K562 (cell line): ENCODE data around the gene ATG4C. TPM values are rescaled to one million over a fixed set of nuclear protein-coding genes. Genes with fewer than 3 reads are reported as not detected.
A peak's percentile ranks its signal among the peaks of the same experiment; 100 is the strongest.

Experiments used
- BCOR ChIP-seq: fragments of 450-650 bp; IDR thresholded peaks from 2 replicates; pipeline ENCODE4 v1.6.1; 2016
- CC2D1A ChIP-seq: fragments of 450-650 bp; IDR thresholded peaks from 2 replicates; pipeline ENCODE4 v1.6.1; 2017; ENCODE audit warnings: mild to moderate bottlenecking
- MLLT1 ChIP-seq, 2 experiments: fragments of 450-650 bp; IDR thresholded peaks; 2 replicates each; pipeline ENCODE4 v1.6.1; 2016
- NFXL1 ChIP-seq: fragments of 450-650 bp; formaldehyde crosslinking; IDR thresholded peaks from 2 replicates; pipeline ENCODE4 v1.4.0; 2021; ENCODE audit warnings: mild to moderate bottlenecking
- NRF1 ChIP-seq, 2 experiments: fragments of 450-650 bp; IDR thresholded peaks in 1 of 2; conservative IDR thresholded peaks in 1 of 2; 2 replicates each; pipeline ENCODE4 v1.6.1; 2014; ENCODE audit warnings: mild to moderate bottlenecking in 2 of 2
- PCBP2 ChIP-seq: fragments of 200-400 bp; formaldehyde crosslinking; IDR thresholded peaks from 2 replicates; pipeline ENCODE4 v1.6.1; 2018; ENCODE audit warnings: low read length, low read depth, mild to moderate bottlenecking, moderate library complexity; ENCODE audit not compliant: poor library complexity, severe bottlenecking
- POU5F1 ChIP-seq: fragments of 150-350 bp; IDR thresholded peaks from 2 replicates; pipeline ENCODE4 v1.6.1; 2014; ENCODE audit warnings: borderline replicate concordance, low read length, low read depth, mild to moderate bottlenecking; ENCODE audit not compliant: partially characterized antibody
- ZNF436 ChIP-seq: fragments of 250-450, 450-650 bp; sonication (Bioruptor Pico); formaldehyde crosslinking; IDR thresholded peaks from 2 replicates; pipeline ENCODE4 v1.7.0; 2020; ENCODE audit warnings: mild to moderate bottlenecking
- polyA plus RNA-seq, 8 experiments: library from polyadenylated mRNA; depleted of rRNA in 4 of 8; stranded (reverse) in 5 of 8; unstranded in 3 of 8; fragments of >200 nt; fragmentation: Nextera tagmentation in 2 of 8; fragmentation: Illumina TruSeq in 1 of 8; extraction: Ambion mirVana in 2 of 8; extraction: Trizol in 1 of 8; gene quantifications; 2 replicates each; pipeline versions ENCODE4 v1.2.1 to v1.2.3, GENCODE V29; 2011 to 2014; ENCODE audit warnings: inconsistent platforms in 1 of 8, missing spikeins in 1 of 8
- total RNA-seq, 7 experiments: library from RNA; depleted of rRNA in 6 of 7; stranded (reverse); fragments of >200 nt in 6 of 7; fragmentation: Illumina TruSeq in 2 of 7; extraction: Trizol in 2 of 7; gene quantifications; 2 replicates each; pipeline versions ENCODE4 v1.2.1 to v1.2.3, GENCODE V29; 2011 to 2021; ENCODE audit warnings: low replicate concordance in 1 of 7
- TF ChIP-seq, protein P1 (sequence below): fragments of 450-650 bp; IDR thresholded peaks from 2 replicates; pipeline ENCODE4 v1.6.1; 2016; ENCODE audit warnings: mild to moderate bottlenecking
- TF ChIP-seq, protein P2 (sequence below): sonication (generic); formaldehyde crosslinking; IDR thresholded peaks from 2 replicates; pipeline ENCODE4 v1.9.0; 2022; ENCODE audit warnings: mild to moderate bottlenecking, missing genetic modification reagents
- TF ChIP-seq, protein P3 (sequence below), 2 experiments: fragments of 150-350 bp in 1 of 2; IDR thresholded peaks; 2 replicates each; pipeline ENCODE4 v1.6.1; 2012 to 2016; ENCODE audit warnings: low read depth in 2 of 2, low read length in 2 of 2, mild to moderate bottlenecking in 1 of 2, moderate library complexity in 1 of 2
- TF ChIP-seq, protein P4 (sequence below): fragments of 450-650 bp; formaldehyde crosslinking; IDR thresholded peaks from 2 replicates; pipeline ENCODE4 v1.4.0; 2020; ENCODE audit warnings: mild to moderate bottlenecking, moderate library complexity

Gene ATG4C
- total and polyA plus RNA-seq, 9 of the 15 experiments (the other 6 are each of a cell fraction or from before 2014, with no cell fraction given) = 7.6 to 35.8 (median 16.1) TPM

DNA sequence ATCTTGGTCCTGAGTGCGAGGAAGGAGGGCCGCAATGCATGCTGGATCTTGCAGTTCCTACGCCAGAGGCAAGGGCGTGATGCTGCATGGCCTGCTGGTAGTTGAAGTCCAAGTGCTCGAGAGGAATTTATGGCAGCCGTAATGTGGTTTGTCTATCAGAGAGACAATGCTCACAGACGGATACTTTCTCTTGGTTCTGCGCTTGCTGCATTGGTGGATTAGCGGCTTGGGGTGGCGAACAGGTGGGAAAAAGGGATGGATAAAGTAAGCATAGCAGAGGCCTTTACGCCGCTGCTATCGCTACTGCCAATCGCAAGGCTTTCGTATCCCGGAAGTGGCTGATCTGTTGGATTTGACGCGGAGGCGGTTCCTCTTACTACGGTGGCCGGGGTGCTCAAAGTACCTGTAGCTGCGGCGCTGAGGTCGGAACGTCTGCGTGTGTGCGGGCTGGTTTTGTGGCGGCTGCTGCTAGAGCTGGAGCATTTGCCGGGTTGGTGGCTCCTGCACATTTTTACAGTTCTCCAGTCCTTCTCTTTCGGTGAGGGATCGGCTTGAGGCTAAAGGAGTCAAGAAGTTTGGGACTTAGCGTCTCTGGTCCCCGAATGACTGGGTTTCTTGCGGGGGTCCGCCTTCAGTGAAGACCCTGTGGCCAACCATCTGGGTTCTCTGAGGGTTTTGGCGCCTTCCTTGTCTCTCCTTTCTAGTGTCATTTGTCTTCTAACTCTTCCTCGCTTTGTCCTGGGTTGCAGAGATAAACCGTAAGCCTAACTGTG is at the start of gene ATG4C (continued):
- TF ChIP-seq MLLT1 (IDR thresholded peaks at IDR 0.05) = no peak; a peak in 1 of 4 replicates
- TF ChIP-seq POU5F1 = peak; percentile 44
- no peak for TF ChIP-seq PCBP2
- TF ChIP-seq, protein P1, sequence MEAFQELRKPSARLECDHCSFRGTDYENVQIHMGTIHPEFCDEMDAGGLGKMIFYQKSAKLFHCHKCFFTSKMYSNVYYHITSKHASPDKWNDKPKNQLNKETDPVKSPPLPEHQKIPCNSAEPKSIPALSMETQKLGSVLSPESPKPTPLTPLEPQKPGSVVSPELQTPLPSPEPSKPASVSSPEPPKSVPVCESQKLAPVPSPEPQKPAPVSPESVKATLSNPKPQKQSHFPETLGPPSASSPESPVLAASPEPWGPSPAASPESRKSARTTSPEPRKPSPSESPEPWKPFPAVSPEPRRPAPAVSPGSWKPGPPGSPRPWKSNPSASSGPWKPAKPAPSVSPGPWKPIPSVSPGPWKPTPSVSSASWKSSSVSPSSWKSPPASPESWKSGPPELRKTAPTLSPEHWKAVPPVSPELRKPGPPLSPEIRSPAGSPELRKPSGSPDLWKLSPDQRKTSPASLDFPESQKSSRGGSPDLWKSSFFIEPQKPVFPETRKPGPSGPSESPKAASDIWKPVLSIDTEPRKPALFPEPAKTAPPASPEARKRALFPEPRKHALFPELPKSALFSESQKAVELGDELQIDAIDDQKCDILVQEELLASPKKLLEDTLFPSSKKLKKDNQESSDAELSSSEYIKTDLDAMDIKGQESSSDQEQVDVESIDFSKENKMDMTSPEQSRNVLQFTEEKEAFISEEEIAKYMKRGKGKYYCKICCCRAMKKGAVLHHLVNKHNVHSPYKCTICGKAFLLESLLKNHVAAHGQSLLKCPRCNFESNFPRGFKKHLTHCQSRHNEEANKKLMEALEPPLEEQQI = 0 out of 2 replicates have a peak, but pooled peaks have one; percentile 66
- TF ChIP-seq ZNF436 = no peak
- TF ChIP-seq, protein P2, sequence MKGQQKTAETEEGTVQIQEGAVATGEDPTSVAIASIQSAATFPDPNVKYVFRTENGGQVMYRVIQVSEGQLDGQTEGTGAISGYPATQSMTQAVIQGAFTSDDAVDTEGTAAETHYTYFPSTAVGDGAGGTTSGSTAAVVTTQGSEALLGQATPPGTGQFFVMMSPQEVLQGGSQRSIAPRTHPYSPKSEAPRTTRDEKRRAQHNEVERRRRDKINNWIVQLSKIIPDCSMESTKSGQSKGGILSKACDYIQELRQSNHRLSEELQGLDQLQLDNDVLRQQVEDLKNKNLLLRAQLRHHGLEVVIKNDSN = peak; percentile 57
- TF ChIP-seq BCOR = 0 out of 2 replicates have a peak, but pooled peaks have one; percentile 19
- peak; percentile 61 to 65 for TF ChIP-seq NRF1 (conservative IDR thresholded peaks at IDR 0.05 in 1 of 2, IDR thresholded peaks at IDR 0.05 in 1 of 2)
- TF ChIP-seq, protein P3, sequence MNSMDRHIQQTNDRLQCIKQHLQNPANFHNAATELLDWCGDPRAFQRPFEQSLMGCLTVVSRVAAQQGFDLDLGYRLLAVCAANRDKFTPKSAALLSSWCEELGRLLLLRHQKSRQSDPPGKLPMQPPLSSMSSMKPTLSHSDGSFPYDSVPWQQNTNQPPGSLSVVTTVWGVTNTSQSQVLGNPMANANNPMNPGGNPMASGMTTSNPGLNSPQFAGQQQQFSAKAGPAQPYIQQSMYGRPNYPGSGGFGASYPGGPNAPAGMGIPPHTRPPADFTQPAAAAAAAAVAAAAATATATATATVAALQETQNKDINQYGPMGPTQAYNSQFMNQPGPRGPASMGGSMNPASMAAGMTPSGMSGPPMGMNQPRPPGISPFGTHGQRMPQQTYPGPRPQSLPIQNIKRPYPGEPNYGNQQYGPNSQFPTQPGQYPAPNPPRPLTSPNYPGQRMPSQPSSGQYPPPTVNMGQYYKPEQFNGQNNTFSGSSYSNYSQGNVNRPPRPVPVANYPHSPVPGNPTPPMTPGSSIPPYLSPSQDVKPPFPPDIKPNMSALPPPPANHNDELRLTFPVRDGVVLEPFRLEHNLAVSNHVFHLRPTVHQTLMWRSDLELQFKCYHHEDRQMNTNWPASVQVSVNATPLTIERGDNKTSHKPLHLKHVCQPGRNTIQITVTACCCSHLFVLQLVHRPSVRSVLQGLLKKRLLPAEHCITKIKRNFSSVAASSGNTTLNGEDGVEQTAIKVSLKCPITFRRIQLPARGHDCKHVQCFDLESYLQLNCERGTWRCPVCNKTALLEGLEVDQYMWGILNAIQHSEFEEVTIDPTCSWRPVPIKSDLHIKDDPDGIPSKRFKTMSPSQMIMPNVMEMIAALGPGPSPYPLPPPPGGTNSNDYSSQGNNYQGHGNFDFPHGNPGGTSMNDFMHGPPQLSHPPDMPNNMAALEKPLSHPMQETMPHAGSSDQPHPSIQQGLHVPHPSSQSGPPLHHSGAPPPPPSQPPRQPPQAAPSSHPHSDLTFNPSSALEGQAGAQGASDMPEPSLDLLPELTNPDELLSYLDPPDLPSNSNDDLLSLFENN (IDR thresholded peaks at IDR 0.05; ENCODE audit: low read depth in 2 of 2, low read length in 2 of 2) = peak in 1 of 2 experiments; percentile 42; a peak in 1 of 4 replicates
- TF ChIP-seq, protein P4, sequence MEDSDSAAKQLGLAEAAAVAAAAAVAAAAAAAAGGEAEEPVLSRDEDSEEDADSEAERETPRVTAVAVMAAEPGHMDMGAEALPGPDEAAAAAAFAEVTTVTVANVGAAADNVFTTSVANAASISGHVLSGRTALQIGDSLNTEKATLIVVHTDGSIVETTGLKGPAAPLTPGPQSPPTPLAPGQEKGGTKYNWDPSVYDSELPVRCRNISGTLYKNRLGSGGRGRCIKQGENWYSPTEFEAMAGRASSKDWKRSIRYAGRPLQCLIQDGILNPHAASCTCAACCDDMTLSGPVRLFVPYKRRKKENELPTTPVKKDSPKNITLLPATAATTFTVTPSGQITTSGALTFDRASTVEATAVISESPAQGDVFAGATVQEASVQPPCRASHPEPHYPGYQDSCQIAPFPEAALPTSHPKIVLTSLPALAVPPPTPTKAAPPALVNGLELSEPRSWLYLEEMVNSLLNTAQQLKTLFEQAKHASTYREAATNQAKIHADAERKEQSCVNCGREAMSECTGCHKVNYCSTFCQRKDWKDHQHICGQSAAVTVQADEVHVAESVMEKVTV (CRISPR knock-in tag) = no peak
- 0 out of 2 replicates have a peak, but pooled peaks have one; percentile 2 for TF ChIP-seq CC2D1A
- no peak for TF ChIP-seq NFXL1
